ENCODE data around the gene GMDS.

GMDS gene

GRCh38 chr6:2081155-2082138 is 164.0 kb downstream of the GMDS start:
- DNase-seq = peak in 7 of 42 donors; percentile 8 to 45 (median 17)
- intact Hi-C loops (cut with DNase I) = no loop called here

GRCh38 chr6:2078888-2079287 is 166.5 kb downstream of the GMDS start:
- intact Hi-C loops (cut with DNase I) = no loop called here
- DNase-seq = no peak

- intact Hi-C loops (cut with DNase I) = no loop called here
- DNase-seq = no peak
Measured at GRCh38 chr6:2077826-2078225, 167.6 kb downstream of the GMDS start.

GRCh38 chr6:2073476-2073875 is 171.9 kb downstream of the GMDS start:
- intact Hi-C loops (cut with DNase I) = no loop called here

GRCh38 chr6:2072453-2072852 is 173.0 kb downstream of the GMDS start:
- no peak for DNase-seq
- intact Hi-C loops (cut with DNase I) = no loop called here

More at GRCh38 chr6:2073476-2073875, 171.9 kb downstream of the GMDS start:
- no peak for DNase-seq

GRCh38 chr6:2063547-2063946 is 181.9 kb downstream of the GMDS start:
- intact Hi-C loops (cut with DNase I) = no loop called here
- DNase-seq = no peak

- intact Hi-C loops (cut with DNase I) = no loop called here
- no peak for DNase-seq
Measured at GRCh38 chr6:2061880-2062279, 183.5 kb downstream of the GMDS start.

- intact Hi-C loops (cut with DNase I) = no loop called here
- DNase-seq = no peak
Measured at GRCh38 chr6:2055911-2056310, 189.5 kb downstream of the GMDS start.

- intact Hi-C loops (cut with DNase I) = no loop called here
- no peak for DNase-seq
Measured at GRCh38 chr6:2055143-2055542, 190.3 kb downstream of the GMDS start.

- DNase-seq = no peak
- intact Hi-C loops (cut with DNase I) = no loop called here
Measured at GRCh38 chr6:2054516-2055067, 190.8 kb downstream of the GMDS start.

GRCh38 chr6:2053691-2054090 is 191.7 kb downstream of the GMDS start:
- DNase-seq = no peak
- intact Hi-C loops (cut with DNase I) = no loop called here

- no peak for DNase-seq
- intact Hi-C loops (cut with DNase I) = no loop called here
Measured at GRCh38 chr6:2047855-2048254, 197.6 kb downstream of the GMDS start.

- intact Hi-C loops (cut with DNase I) = no loop called here
- DNase-seq = no peak
Measured at GRCh38 chr6:2044192-2044591, 201.2 kb downstream of the GMDS start.

- intact Hi-C loops (cut with DNase I) = no loop called here
- no peak for DNase-seq
Measured at GRCh38 chr6:2042956-2043648, 202.3 kb downstream of the GMDS start.

- intact Hi-C loops (cut with DNase I) = no loop called here
- no peak for DNase-seq
Measured at GRCh38 chr6:2038092-2038491, 207.3 kb downstream of the GMDS start.

- intact Hi-C loops (cut with DNase I) = no loop called here
- no peak for DNase-seq
Measured at GRCh38 chr6:2037237-2037926, 208.0 kb downstream of the GMDS start.

- no peak for DNase-seq
- intact Hi-C loops (cut with DNase I) = no loop called here
Measured at GRCh38 chr6:2036710-2037023, 208.7 kb downstream of the GMDS start.

GRCh38 chr6:2035826-2036709 is 209.3 kb downstream of the GMDS start:
- no peak for DNase-seq
- intact Hi-C loops (cut with DNase I) = no loop called here

GRCh38 chr6:2035046-2035445 is 210.4 kb downstream of the GMDS start:
- DNase-seq = no peak
- intact Hi-C loops (cut with DNase I) = no loop called here
